K562 (cell line): ENCODE data around the gene DYNLT2. TPM values are rescaled to one million over a fixed set of nuclear protein-coding genes. Genes with fewer than 3 reads are reported as not detected.

ENCODE experiments used
- DIDO1 ChIP-seq: fragments of 450-650 bp; IDR thresholded peaks from 2 replicates; pipeline ENCODE4 v1.6.1; 2016; ENCODE audit warnings: low read depth, missing biosample characterization, missing genetic modification characterization
- E2F6 ChIP-seq, 2 experiments: IDR thresholded peaks; 2 replicates each; pipeline ENCODE4 v1.6.1; 2011; ENCODE audit warnings: borderline replicate concordance in 1 of 2, control low read depth in 1 of 2, low read depth in 1 of 2, low read length in 1 of 2, mild to moderate bottlenecking in 1 of 2, mixed read lengths in 1 of 2, moderate library complexity in 1 of 2; ENCODE audit not compliant: insufficient read depth in 1 of 2, insufficient read length in 1 of 2, poor library complexity in 1 of 2, severe bottlenecking in 1 of 2; ENCODE audit errors: extremely low read depth in 1 of 2
- GTF3C2 ChIP-seq: IDR thresholded peaks from 3 replicates; pipeline ENCODE4 v1.6.1; 2011; ENCODE audit warnings: borderline replicate concordance, mild to moderate bottlenecking, moderate library complexity; ENCODE audit not compliant: insufficient read length; ENCODE audit errors: extremely low read depth
- IRF9 ChIP-seq: fragments of 450-650 bp; IDR thresholded peaks from 2 replicates; pipeline ENCODE4 v1.6.1; 2016; ENCODE audit warnings: missing biosample characterization, missing genetic modification characterization
- MAFK ChIP-seq: IDR thresholded peaks from 2 replicates; pipeline ENCODE4 v1.6.1; 2011; ENCODE audit warnings: low read length, improper control_type of control experiment
- MGA ChIP-seq: fragments of 450-650 bp; IDR thresholded peaks from 2 replicates; pipeline ENCODE4 v1.6.1; 2016; ENCODE audit warnings: mild to moderate bottlenecking, moderate library complexity
- YY1 ChIP-seq, 3 experiments: IDR thresholded peaks; 2 replicates each; pipeline ENCODE4 v1.6.1; 2011; ENCODE audit warnings: low read length in 2 of 3, mild to moderate bottlenecking in 2 of 3, moderate library complexity in 2 of 3, borderline replicate concordance in 1 of 3, control low read depth in 1 of 3, low read depth in 1 of 3; ENCODE audit not compliant: insufficient read depth in 3 of 3, insufficient replicate concordance in 2 of 3, control insufficient read depth in 1 of 3, insufficient read length in 1 of 3; ENCODE audit errors: extremely low read depth in 1 of 3
- ZNF239 ChIP-seq: fragments of 250-450 bp; sonication (Bioruptor Pico); IDR thresholded peaks from 2 replicates; pipeline ENCODE4 v1.4.0; 2020; ENCODE audit warnings: mild to moderate bottlenecking
- polyA plus RNA-seq, 8 experiments: library from polyadenylated mRNA; depleted of rRNA in 4 of 8; stranded (reverse) in 5 of 8; unstranded in 3 of 8; fragments of >200 nt; fragmentation: Nextera tagmentation in 2 of 8; fragmentation: Illumina TruSeq in 1 of 8; extraction: Ambion mirVana in 2 of 8; extraction: Trizol in 1 of 8; gene quantifications; 2 replicates each; pipeline versions ENCODE4 v1.2.1 to v1.2.3, GENCODE V29; 2011 to 2014; ENCODE audit warnings: inconsistent platforms in 1 of 8, missing spikeins in 1 of 8
- total RNA-seq, 7 experiments: library from RNA; depleted of rRNA in 6 of 7; stranded (reverse); fragments of >200 nt in 6 of 7; fragmentation: Illumina TruSeq in 2 of 7; extraction: Trizol in 2 of 7; gene quantifications; 2 replicates each; pipeline versions ENCODE4 v1.2.1 to v1.2.3, GENCODE V29; 2011 to 2021; ENCODE audit warnings: low replicate concordance in 1 of 7

DYNLT2 gene
- total and polyA plus RNA-seq, 9 of the 15 experiments (the other 6 are each of a cell fraction or from before 2014, with no cell fraction given) = 2.0 to 12.8 (median 6.3) TPM

GRCh38 chr6:169723991-169724493 is 27.3 kb downstream of the DYNLT2 start (continued):
- peak in 1 of 2 experiments; percentile 52 for TF ChIP-seq E2F6 (IDR thresholded peaks at IDR 0.05; ENCODE audit: borderline replicate concordance in 1 of 2, extremely low read depth in 1 of 2, insufficient read depth in 1 of 2, insufficient read length in 1 of 2, low read depth in 1 of 2, low read length in 1 of 2, poor library complexity in 1 of 2, severe bottlenecking in 1 of 2)
- TF ChIP-seq YY1 (IDR thresholded peaks at IDR 0.05; ENCODE audit: borderline replicate concordance in 1 of 3, control insufficient read depth in 1 of 3, extremely low read depth in 1 of 3, insufficient read depth in 3 of 3, insufficient read length in 1 of 3, insufficient replicate concordance in 2 of 3, low read depth in 1 of 3, low read length in 2 of 3) = peak; percentile 26 to 86 (median 70)
- no peak for TF ChIP-seq GTF3C2
- no peak for TF ChIP-seq DIDO1
- no peak for TF ChIP-seq ZNF239
- TF ChIP-seq MAFK = no peak
- no peak for TF ChIP-seq IRF9 (tag)
- no peak for TF ChIP-seq MGA
